Fibroblast of mammary gland (primary cell): ENCODE data around the gene NOC2L.
"Not testable (repeated sequence)": the region's sequence is repeated elsewhere in the genome, so short reads cannot be mapped to it uniquely, and the experiment has no call there.

Experiments used
- DNase-seq: peaks from one replicate; pipeline ENCODE4 v3.0.0-alpha.2; 2010; ENCODE audit warnings: low read depth
- H3K4me3 ChIP-seq: 2 replicates; pipeline ENCODE4 v1.5.1; 2011; ENCODE audit warnings: low read depth, mild to moderate bottlenecking, low read length, moderate library complexity; ENCODE audit not compliant: control insufficient read depth
- TF ChIP-seq, protein P1 (sequence below): conservative IDR thresholded peaks from 2 replicates; pipeline ENCODE4 v1.5.1; 2011; ENCODE audit warnings: low read depth, low read length, inconsistent platforms; ENCODE audit not compliant: control insufficient read depth, insufficient read depth

Gene NOC2L

DNA sequence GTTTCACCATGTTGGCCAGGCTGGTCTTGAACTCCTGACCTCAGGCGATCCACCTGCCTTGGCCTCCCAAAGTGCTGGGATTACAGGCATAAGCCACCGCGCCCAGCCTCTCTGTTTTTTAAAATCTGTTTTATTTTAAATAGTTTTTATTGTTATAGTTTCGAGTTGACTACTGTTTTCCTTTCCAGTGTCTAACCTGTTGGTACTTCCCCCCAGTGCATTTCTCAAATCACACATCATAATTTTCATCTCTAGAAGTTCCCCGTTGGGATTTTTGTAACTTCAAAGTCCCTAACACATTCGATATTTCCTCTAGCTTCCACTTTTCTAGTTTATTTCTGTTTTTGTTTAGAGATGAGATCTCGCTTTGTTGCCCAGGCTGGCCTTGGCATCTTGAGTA is 33.3 kb upstream of the NOC2L start:
- no peak for DNase-seq
- TF ChIP-seq, protein P1, sequence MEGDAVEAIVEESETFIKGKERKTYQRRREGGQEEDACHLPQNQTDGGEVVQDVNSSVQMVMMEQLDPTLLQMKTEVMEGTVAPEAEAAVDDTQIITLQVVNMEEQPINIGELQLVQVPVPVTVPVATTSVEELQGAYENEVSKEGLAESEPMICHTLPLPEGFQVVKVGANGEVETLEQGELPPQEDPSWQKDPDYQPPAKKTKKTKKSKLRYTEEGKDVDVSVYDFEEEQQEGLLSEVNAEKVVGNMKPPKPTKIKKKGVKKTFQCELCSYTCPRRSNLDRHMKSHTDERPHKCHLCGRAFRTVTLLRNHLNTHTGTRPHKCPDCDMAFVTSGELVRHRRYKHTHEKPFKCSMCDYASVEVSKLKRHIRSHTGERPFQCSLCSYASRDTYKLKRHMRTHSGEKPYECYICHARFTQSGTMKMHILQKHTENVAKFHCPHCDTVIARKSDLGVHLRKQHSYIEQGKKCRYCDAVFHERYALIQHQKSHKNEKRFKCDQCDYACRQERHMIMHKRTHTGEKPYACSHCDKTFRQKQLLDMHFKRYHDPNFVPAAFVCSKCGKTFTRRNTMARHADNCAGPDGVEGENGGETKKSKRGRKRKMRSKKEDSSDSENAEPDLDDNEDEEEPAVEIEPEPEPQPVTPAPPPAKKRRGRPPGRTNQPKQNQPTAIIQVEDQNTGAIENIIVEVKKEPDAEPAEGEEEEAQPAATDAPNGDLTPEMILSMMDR, result no peak
- H3K4me3 ChIP-seq, result no peak overlapping the region

DNA sequence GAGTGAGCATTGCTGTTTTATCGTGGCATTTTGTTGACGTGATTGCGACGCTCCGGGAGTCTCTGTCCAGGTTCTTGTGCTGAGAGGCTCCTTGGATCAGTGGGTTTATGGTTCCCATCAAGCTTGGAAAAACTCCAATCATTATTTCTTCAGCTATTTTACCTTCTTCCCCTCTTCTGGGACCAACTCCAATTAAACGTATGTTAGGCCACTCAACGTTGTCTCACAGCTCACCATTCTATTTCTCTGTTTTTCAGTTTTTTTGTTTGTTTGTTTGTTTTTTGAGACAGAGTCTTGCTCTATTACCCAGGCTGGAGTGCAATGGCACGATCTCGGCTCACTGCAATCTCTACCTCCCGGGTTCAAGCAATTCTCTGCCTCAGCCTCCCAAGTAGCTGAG is 32.8 kb upstream of the NOC2L start:
- DNase-seq, result no peak
- TF ChIP-seq, protein P1, result no peak
- H3K4me3 ChIP-seq, result no peak overlapping the region

DNA sequence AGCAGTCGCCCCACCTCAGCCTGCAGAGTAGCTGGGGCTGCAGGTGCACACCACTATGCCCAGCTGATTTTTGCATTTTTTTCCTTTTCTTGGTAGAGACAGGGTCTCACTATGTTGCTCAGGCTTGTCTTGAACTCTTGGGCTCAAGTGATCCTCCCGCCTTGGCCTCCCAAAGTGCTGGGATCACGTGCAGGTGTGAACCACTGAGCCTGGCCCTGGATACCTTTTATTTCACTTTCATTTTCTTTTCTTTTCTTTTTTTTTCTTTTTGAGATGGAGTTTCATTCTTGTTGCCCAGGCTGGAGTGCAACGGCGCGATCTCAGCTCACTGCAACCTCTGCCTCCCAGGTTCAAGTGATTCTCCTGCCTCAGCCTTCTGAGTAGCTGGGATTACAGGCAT is 32.2 kb upstream of the NOC2L start:
- not testable (repeated sequence) for H3K4me3 ChIP-seq, DNase-seq

DNA sequence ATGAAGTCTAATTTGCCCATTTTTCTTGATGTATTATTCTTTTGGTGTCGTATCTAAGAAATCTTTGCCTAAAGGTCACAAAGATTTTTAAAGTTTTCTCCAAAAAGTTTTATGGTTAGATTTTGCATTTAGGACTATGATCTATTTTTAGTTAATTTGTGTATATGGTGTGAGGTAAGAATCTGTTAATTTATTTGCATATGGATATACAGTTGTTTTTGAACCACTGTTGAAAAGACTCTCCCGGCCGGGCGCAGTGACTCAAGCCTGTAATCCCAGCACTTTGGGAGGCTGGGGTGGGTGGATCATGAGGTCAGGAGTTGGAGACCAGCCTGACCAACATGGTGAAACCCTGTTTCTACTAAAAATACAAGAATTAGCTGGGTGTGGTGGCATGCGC is 29.0 kb upstream of the NOC2L start:
- not testable (repeated sequence) for DNase-seq, H3K4me3 ChIP-seq

DNA sequence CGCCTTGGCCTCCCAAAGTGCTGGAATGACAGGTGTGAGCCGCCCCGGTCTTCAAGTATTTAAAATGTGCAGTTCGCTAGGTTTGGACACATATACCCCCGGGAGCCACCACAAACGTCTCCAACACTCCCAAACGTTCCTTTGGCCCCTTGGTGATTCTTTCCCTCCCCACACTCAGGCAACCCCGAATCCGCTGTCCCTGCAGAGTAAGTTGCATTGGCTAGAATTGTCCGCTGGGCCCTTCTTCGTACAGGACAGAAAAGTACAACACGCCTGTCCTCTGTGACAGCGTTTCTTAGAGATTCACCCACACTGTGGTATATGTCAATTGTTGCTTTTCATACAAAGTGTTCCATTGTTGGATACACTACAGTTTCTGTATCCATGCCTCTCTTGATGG is 26.1 kb upstream of the NOC2L start:
- TF ChIP-seq, protein P1, result no peak
- no peak for DNase-seq
- H3K4me3 ChIP-seq, result no peak overlapping the region

DNA sequence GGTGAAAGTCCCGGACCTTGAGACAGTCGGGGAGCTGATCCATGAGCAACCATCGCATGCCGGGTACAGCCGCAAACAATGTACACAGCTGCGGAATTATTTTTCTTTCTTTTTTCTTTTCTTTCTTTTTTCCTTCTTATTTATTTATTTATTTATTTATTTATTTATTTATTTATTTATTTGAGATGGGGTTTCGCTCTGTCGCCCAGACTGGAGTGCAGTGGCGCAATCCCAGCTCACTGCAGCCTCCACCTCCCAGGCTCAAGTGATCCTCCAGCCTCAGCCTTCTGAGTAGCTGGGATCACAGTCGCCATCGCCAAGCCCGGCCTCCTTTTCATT is 25.4 kb upstream of the NOC2L start:
- DNase-seq, result no peak
- TF ChIP-seq, protein P1, result no peak
- no peak overlapping the region for H3K4me3 ChIP-seq

DNA sequence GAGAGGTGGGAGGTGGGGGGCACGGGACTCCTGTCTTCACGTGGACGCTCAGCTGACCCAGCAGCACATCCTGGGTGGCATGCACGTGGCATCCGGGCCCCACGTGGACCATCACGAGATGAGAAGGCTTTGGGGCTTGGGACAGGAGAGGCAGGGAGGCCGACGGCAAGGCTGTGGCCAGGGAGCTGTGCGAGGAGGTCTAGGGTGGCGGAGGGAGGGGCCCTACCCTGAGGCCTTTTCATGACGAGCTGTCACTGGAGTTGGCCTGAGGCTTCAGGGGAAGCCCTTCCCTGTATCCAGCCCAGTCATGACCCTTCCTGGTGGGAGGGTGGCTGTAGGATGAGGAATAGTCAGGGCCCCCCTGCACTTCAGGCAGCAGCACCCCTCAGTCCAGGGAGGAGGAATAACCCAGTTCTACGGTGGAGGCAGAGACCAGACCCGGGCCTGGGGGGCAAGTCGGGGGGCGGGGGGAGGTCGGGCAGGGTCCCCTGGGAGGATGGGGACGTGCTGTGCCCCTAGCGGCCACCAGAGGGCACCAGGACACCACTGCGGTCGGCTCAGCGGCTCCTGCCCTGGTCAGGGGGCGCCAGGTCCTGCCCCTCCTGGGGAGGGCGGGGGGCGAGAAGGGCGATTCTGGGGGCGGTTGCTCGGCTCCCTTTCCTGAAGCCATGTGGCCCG is 24.9 kb upstream of the NOC2L start:
- TF ChIP-seq, protein P1, result peak; percentile 65
- H3K4me3 ChIP-seq, result no peak overlapping the region
- DNase-seq, result no peak

DNA sequence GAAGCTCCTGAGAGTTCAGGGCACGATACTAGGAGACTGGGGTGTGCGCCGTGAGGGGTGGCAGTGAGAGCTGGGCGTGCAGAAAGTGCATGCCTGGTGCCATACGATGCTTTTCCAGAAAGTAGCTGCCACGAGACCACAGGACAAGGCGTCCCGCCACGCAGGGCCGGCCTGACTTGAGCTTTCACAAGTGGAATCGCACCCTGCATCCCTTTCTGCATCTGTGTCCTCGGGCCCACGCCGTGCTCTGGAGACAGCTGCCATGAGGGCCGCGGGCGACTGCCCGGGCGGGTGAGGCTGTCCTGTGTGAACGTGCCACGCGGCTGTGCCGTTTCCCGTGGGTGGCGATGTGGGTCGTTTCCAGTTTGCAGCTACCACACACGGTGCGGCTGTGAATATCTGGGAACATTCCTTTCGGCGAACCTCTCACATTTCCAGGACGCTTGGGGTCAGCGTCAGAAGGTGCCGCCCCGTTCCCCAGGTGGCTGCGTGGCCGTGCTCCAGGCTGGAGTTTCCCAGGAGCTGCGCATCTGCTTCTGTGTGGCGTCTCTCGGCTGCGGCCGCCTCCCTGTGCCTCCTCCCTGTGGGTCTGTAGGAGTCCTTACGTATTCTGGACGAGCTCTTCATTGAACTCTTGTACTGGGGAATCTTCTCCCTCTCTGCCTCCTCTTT is 23.8 kb upstream of the NOC2L start:
- DNase-seq, result no peak
- TF ChIP-seq, protein P1, result no peak
- no peak overlapping the region for H3K4me3 ChIP-seq
